BE2C (cell line): ENCODE results near the gene MEIOB.

Experiments used
- DNase-seq: peaks from one replicate; pipeline ENCODE4 v3.0.0-alpha.2; 2020
- H3K27me3 ChIP-seq: fragments of 250-450 bp; sonication (Bioruptor Pico); 2 replicates; pipeline ENCODE4 v1.5.1; 2020; ENCODE audit warnings: mild to moderate bottlenecking
- H3K36me3 ChIP-seq: fragments of 250-450 bp; sonication (Bioruptor Pico); 2 replicates; pipeline ENCODE4 v1.5.1; 2020; ENCODE audit warnings: mild to moderate bottlenecking
- H3K4me1 ChIP-seq: fragments of 250-450 bp; sonication (Bioruptor Pico); 2 replicates; pipeline ENCODE4 v1.5.1; 2020
- H3K4me3 ChIP-seq: 2 replicates; pipeline ENCODE4 v1.5.1; 2011; ENCODE audit warnings: low read depth, low read length
- H3K9me3 ChIP-seq: fragments of 250-450 bp; sonication (Bioruptor Pico); 2 replicates; pipeline ENCODE4 v1.5.1; 2020
- TF ChIP-seq, protein P1 (sequence below): IDR thresholded peaks from 2 replicates; pipeline ENCODE4 v1.5.1; 2012; ENCODE audit warnings: mild to moderate bottlenecking, low read depth, low read length

Gene MEIOB

DNA sequence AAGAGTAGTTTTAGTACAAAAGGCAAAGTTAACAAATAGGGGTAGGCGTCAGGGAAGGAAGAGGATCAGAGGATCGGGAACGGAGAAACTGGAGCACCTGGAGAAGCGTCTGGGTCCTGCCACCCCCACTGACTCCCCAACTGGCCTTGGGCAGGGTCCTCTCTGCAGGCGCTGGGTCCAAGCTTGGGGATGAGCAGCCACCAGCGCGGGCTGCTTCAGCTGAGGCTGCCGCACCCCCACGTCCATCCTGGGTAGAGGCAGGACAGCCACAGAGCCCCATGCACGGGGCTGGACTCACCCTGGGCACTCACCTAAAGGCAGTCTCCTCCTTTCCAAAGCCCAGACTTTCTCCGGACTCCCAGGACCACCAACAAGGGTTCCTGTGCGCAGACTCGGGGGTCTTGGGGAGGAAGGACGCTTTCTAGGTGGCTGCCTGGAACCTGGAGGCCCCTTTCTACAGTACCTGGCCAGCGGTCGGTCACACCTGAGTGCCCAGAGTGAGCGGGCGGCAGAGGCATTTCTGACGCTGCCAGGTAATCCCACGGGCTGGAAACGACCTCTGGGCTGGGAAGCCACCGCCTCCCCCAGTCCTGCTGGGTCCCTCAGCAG lies 45.2 kb upstream of the MEIOB start:
- DNase-seq, result no peak
- TF ChIP-seq, protein P1, sequence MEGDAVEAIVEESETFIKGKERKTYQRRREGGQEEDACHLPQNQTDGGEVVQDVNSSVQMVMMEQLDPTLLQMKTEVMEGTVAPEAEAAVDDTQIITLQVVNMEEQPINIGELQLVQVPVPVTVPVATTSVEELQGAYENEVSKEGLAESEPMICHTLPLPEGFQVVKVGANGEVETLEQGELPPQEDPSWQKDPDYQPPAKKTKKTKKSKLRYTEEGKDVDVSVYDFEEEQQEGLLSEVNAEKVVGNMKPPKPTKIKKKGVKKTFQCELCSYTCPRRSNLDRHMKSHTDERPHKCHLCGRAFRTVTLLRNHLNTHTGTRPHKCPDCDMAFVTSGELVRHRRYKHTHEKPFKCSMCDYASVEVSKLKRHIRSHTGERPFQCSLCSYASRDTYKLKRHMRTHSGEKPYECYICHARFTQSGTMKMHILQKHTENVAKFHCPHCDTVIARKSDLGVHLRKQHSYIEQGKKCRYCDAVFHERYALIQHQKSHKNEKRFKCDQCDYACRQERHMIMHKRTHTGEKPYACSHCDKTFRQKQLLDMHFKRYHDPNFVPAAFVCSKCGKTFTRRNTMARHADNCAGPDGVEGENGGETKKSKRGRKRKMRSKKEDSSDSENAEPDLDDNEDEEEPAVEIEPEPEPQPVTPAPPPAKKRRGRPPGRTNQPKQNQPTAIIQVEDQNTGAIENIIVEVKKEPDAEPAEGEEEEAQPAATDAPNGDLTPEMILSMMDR, result no peak
- Histone ChIP-seq H3K36me3 (no peaks in the 10 kb centered on the region), H3K27me3 (peaks cover 56% of the 10 kb centered on the region), H3K9me3 (no peaks in the 10 kb centered on the region), H3K4me1 (no peaks in the 10 kb centered on the region), H3K4me3 (no peak overlapping the region)

DNA sequence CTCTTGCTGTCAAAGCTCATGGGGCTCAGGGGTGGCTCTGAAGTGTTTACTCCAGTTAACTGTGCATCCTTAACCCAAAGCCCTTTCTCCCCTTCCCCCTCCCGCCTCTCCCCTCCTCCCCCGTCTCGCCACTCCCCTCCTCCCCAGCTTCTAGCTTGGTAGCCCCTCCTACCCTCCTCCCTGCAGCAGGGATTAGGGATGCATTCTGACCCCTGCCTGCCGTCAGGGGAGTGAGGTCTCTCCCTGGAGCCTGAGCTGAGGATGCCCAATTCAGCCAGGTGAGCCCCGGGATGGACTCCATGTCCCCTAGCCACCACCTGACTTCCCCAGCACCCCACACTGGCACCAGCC lies 44.7 kb upstream of the MEIOB start:
- Histone ChIP-seq H3K27me3 (peaks cover 53% of the 10 kb centered on the region), H3K4me3 (no peak overlapping the region), H3K9me3 (no peaks in the 10 kb centered on the region), H3K36me3 (no peaks in the 10 kb centered on the region), H3K4me1 (no peaks in the 10 kb centered on the region)
- no peak for DNase-seq
- TF ChIP-seq, protein P1, result no peak

DNA sequence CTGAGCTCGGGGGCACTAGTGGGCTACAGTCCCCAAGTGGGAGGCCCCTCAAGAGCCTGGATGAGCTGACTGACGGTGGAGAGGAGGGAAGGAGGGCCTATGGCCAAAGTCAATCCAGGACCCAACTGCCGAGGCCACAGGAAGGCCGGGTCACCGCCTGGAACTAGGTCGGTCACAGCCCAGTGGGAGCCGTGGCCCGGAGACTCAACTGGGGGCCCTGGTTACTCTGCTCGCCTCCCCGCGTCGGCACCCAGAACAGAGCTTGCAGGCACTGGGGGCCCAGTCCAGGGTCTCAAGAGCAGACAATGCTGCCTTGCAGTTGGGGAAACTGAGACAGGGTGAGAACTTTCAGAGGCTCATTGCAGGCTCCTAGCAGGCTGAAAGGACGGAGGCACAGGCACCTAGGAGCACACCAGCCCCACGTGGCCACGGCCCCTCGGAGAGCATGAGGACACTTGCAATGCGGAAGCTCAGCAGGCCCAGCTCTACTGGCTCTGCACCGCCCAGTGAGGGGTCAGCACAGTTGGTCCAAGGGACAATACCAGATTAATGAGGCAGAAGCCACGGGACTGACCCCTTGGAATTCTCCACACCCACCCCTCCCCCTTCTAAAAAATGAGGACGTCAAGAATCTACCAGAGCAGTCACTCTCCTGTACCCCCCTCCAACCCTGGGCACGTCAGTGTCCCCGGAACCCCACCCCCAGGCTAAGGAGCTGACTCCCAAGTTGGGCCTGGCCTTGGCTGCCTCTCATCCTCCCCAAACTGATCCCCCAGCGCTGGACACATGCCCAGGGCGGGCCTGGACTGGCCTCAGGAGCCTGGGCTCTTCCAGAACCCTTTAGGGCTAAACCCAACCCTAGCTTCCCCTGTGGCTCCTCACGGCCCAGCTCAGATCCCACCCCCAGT lies 44.0 kb upstream of the MEIOB start:
- TF ChIP-seq, protein P1, result no peak
- DNase-seq, result no peak
- no peaks in the 10 kb centered on the region for H3K4me1 ChIP-seq
- H3K27me3 ChIP-seq, result peaks cover 47% of the 10 kb centered on the region
- H3K36me3 ChIP-seq, result no peaks in the 10 kb centered on the region
- H3K9me3 ChIP-seq, result no peaks in the 10 kb centered on the region
- H3K4me3 ChIP-seq, result no peak overlapping the region

DNA sequence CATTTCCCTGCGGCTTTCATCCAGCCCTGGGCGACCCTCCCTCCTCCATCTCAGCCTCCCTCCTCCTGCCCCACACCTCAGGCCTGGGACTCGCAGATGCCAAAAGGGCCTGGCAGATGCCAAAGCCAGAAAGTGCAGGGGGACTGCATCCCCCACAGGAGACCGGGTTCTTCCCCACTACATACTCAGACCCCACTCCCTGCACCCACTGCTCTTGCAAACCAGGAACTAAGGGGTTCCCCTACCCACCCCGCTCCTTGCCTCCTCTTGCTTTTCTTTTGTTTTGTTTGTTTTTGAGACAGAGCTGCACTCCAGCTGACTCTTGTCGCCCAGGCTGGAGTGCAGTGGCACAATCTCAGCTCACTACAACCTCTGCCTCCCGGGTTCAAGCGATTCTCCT lies 43.0 kb upstream of the MEIOB start:
- Histone ChIP-seq H3K36me3 (no peaks in the 10 kb centered on the region), H3K27me3 (peaks cover 39% of the 10 kb centered on the region), H3K4me1 (no peaks in the 10 kb centered on the region), H3K4me3 (no peak overlapping the region), H3K9me3 (no peaks in the 10 kb centered on the region)
- TF ChIP-seq, protein P1, result no peak
- no peak for DNase-seq

DNA sequence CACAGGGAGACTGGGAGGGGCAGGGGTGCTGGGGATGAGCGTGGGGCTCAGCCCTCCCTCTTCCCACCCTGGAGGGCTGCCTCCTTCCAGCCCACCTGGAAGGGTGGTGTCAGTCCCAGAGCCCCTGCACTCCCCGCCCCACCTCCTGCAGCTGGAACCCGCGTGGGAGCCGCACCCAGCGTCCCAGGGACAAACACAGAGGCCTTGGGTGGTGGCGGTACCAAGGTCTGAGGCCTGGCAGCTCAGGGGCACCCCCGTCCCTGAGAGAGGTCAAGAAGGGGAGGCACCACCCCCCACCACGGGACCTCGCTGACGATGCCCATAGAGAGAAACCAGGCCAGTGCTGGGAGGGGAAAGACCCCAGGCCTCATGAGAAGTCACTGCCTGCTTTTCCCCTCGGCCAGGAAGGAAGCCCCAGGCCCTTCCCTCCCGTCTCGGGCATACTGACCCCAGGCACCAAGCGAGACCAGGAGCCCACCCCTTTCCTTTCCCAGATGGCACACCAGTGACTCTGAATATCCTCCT lies 42.2 kb upstream of the MEIOB start:
- no peaks in the 10 kb centered on the region for H3K9me3 ChIP-seq
- DNase-seq, result no peak
- H3K4me1 ChIP-seq, result peaks cover 5% of the 10 kb centered on the region; the same call in 1 of the 2 replicates
- H3K4me3 ChIP-seq, result no peak overlapping the region
- H3K27me3 ChIP-seq, result peaks cover 31% of the 10 kb centered on the region
- no peaks in the 10 kb centered on the region for H3K36me3 ChIP-seq
- TF ChIP-seq, protein P1, result no peak
